Common myeloid progenitor, CD34-positive (primary cell): ENCODE measurements around the gene COL4A6.

ENCODE experiments used
- CTCF ChIA-PET: fragments of 350-600 bp; sonication (Branson Sonifier 250); formaldehyde crosslinking; loops from one replicate; lab custom pipeline; 2021; ENCODE audit warnings: antibody characterized with exemption; lab: Charles Lee
- POLR2A ChIA-PET: fragments of 350-600 bp; sonication (Branson Sonifier 250); formaldehyde crosslinking; loops from one replicate; lab custom pipeline; 2021; ENCODE audit warnings: antibody characterized with exemption; lab: Charles Lee
- DNase-seq, 3 donors: peaks; one replicate each; pipeline versions ENCODE4 v3.0.0 to v3.0.0-alpha.2; 2013
- H3K27ac ChIP-seq, 2 experiments: 1 replicate in 1 of 2; 2 replicates in 1 of 2; pipeline ENCODE4 v1.7.0; 2013; ENCODE audit warnings: inconsistent platforms in 2 of 2, low read length in 2 of 2, mild to moderate bottlenecking in 2 of 2, low read depth in 1 of 2, moderate library complexity in 1 of 2; ENCODE audit not compliant: severe bottlenecking in 2 of 2, insufficient read depth in 1 of 2, poor library complexity in 1 of 2
- H3K27me3 ChIP-seq, 5 experiments: replicated peaks in 2 of 5; 1 replicate in 3 of 5; 2 replicates in 2 of 5; pipeline versions ENCODE4 v1.6.1 to v1.7.0; 2013; ENCODE audit warnings: low read length in 4 of 5, mild to moderate bottlenecking in 2 of 5, moderate library complexity in 2 of 5, inconsistent platforms in 1 of 5; ENCODE audit not compliant: insufficient read depth in 5 of 5, control insufficient read depth in 4 of 5
- H3K36me3 ChIP-seq, 4 experiments: 1 replicate in 2 of 4; 2 replicates in 2 of 4; pipeline versions ENCODE4 v1.6.1 to v1.7.0; 2013; ENCODE audit warnings: low read length in 3 of 4, control low read depth in 1 of 4, mild to moderate bottlenecking in 1 of 4; ENCODE audit not compliant: control insufficient read depth in 4 of 4, insufficient read depth in 4 of 4
- H3K4me1 ChIP-seq, 4 experiments: 1 replicate in 3 of 4; 2 replicates in 1 of 4; pipeline versions ENCODE4 v1.6.1 to v1.7.1; 2013; ENCODE audit warnings: low read length in 3 of 4, mild to moderate bottlenecking in 3 of 4, control low read depth in 1 of 4, inconsistent platforms in 1 of 4, moderate library complexity in 1 of 4; ENCODE audit not compliant: control insufficient read depth in 4 of 4, insufficient read depth in 4 of 4; ENCODE audit errors: control extremely low read depth in 1 of 4
- H3K4me3 ChIP-seq, 7 experiments: 1 replicate in 4 of 7; 2 replicates in 3 of 7; pipeline versions ENCODE4 v1.5.1 to v1.7.0; 2013; ENCODE audit warnings: mild to moderate bottlenecking in 7 of 7, low read length in 6 of 7, moderate library complexity in 6 of 7, inconsistent platforms in 2 of 7, low read depth in 2 of 7, control low read depth in 1 of 7; ENCODE audit not compliant: insufficient read depth in 4 of 7, control insufficient read depth in 1 of 7; ENCODE audit errors: extremely low read depth in 1 of 7
- H3K9me3 ChIP-seq, 5 experiments: 1 replicate in 4 of 5; 2 replicates in 1 of 5; pipeline versions ENCODE4 v1.6.1 to v1.7.1; 2013; ENCODE audit warnings: low read length in 4 of 5, mild to moderate bottlenecking in 2 of 5, inconsistent platforms in 1 of 5, low read depth in 1 of 5, moderate library complexity in 1 of 5; ENCODE audit not compliant: control insufficient read depth in 4 of 5, insufficient read depth in 2 of 5; ENCODE audit errors: control extremely low read depth in 1 of 5
- WGBS: methylation state at CpG from one replicate; pipeline ENCODE4 v1.1.5; 2013; ENCODE audit not compliant: insufficient coverage; 5-methylcytosine and 5-hydroxymethylcytosine counted together

Gene COL4A6

DNA sequence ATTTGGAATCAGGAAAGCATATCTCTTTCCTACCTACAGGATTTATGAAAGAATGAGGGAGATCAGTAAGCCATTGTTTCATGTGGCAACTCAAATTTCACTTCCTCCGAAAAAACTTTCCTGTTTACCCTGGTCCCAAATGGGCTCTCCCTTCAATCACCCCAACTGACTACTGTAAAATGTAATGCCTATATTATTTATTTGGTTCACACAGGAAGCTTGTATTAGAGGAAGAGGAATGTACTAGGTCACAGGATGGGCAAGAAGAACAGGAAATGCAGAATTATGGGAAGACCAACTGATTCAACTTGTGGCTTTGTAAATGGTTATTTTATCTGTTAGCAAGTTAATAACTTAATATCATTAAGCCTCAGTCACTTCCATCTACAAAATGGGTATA, 23.1 kb downstream of the COL4A6 start:
- CTCF ChIA-PET = no interaction called here
- POLR2A ChIA-PET = no interaction called here
- WGBS = no CpG with 5 or more reads among the region's 1 CpG

DNA sequence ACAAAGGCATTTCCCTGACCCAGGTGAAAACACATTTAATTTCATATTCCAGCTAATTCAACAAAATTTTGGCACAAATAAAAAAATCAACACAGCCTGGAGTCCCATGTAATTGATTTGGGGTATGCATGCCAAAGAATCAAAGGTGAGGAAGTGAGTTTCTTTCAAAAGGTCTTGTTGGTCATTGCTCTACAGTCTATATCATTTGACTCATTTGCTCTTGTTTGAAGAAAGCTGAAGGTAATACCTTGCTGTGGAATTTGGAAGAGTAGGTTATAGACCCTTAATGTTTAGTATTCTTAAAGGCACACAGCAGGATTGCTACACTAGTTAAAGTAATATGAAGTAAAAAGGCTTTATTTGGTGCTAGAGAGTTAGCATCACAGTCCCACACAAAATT, 25.4 kb downstream of the COL4A6 start:
- Histone ChIP-seq H3K4me1 (no peaks in the 10 kb centered on the region), H3K36me3 (no peaks in the 10 kb centered on the region), H3K27ac (no peak overlapping the region), H3K9me3 (no peaks in the 10 kb centered on the region), H3K4me3 (no peak overlapping the region), H3K27me3 (peaks cover 0 to 3% (median 0%) of the 10 kb centered on the region in 5 experiments)
- ChIA-PET CTCF (no interaction called here), POLR2A (no interaction called here)
- DNase-seq = no peak

More for the DNA sequence above, 23.1 kb downstream of the COL4A6 start:
- Histone ChIP-seq H3K4me3 (no peak overlapping the region), H3K36me3 (no peaks in the 10 kb centered on the region), H3K27ac (no peak overlapping the region), H3K9me3 (no peaks in the 10 kb centered on the region), H3K27me3 (peaks cover 0 to 5% (median 0%) of the 10 kb centered on the region in 5 experiments), H3K4me1 (no peaks in the 10 kb centered on the region)
- DNase-seq = no peak

DNA sequence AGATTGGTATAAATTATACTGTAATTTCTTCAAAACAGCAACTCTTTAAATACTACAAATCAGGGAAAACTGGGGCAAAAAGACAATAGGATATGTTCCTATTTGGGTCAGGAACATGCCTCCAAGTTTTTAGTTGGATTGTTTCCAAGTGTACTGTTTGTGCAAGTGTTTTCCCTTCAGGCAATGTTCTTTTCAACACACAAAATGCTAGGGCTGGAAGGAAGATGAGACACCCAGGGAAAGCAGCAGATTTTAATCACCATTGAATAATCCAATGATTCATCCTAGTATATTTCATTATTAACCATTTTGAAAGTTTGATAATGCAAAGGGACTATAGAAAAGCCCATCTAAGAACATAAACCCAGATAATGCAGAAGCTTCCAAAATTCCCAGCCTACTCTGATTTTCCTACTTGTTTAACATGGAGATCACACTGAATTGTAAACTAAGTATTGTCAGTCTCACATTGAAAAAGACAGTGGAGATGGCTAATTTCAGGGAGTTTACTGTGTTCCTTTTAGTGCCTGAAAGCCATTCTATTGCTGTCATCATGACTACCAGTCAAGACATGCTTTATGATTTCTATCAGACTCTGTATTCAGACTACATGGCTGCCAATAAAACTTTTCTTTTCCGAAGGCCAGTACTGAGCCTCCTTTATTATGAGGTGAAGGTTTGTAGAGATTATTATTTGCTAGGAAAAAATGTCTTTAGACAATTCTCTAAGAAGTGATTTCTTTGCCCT, 38.6 kb downstream of the COL4A6 start:
- no peak overlapping the region for H3K4me3 ChIP-seq
- H3K27ac ChIP-seq = no peak overlapping the region
- no CpG with 5 or more reads among the region's 1 CpG for WGBS
- ChIA-PET CTCF (no interaction called here), POLR2A (no interaction called here)
- H3K36me3 ChIP-seq = no peaks in the 10 kb centered on the region
- H3K4me1 ChIP-seq = no peaks in the 10 kb centered on the region
- H3K27me3 ChIP-seq = peaks cover 0 to 7% (median 0%) of the 10 kb centered on the region in 5 experiments
- no peaks in the 10 kb centered on the region for H3K9me3 ChIP-seq
- no peak for DNase-seq

DNA sequence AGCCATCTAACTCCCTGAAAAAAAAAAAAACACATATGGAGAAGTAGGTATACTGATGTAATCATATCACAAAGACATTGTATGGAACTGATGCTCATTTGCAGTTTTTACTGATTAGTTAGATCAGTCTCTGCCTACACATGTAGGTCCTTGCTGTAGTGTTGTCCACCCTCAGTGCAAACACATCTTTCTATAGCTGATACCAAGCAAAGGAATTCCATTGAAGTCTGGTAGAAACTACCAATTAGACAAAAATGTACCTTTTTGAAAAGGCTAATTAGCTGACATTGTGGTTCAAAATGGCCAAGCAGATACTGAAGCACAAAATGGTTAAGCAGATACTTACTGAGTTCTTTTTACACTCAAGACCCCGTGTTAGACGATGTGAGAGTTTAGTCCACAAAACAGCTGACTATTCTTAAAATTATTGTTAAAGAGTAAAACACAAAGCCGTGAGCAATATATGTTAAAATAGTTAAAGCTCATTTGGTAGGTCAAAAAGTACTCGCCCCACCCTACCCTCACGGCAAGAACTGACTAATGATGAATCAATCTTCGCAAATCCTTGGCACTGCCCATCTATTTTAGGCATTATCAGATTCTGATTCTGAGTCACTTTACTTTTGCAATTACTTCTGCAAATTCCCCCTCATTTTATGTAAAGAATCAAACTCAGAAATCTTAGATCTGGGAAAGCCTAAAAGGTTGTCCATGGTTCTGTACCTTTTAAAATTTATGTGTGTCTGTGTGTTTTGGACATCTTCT, 40.4 kb downstream of the COL4A6 start:
- WGBS = 83% methylated on average over 5 of the region's 6 CpGs
- POLR2A ChIA-PET = no interaction called here

DNA sequence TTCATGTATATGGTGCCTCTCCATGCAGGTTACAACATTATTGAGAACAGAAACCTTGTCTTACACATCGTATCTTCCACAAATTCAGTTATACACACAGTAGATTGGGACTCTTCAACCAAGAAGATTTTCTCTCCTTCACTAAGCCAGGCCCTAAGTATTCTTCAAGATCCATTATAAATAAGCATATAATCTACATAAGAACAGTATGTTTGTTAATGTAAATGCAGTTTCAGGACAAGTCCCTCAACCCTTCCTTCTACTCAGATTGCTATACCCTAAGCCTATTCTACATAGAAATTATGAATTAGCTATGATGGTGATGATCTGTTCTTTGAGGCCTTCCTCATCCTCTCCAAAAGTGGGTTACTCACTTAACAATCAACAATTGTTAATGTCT, 41.2 kb downstream of the COL4A6 start:
- ChIA-PET POLR2A (no interaction called here), CTCF (no interaction called here)
- Histone ChIP-seq H3K27me3 (peaks cover 0 to 7% (median 0%) of the 10 kb centered on the region in 5 experiments), H3K4me1 (no peaks in the 10 kb centered on the region), H3K27ac (no peak overlapping the region), H3K4me3 (no peak overlapping the region), H3K36me3 (no peaks in the 10 kb centered on the region), H3K9me3 (no peaks in the 10 kb centered on the region)
- DNase-seq = no peak
- WGBS = no CpG with 5 or more reads among the region's 1 CpG

More for the DNA sequence above, 40.4 kb downstream of the COL4A6 start:
- Histone ChIP-seq H3K27ac (no peak overlapping the region), H3K9me3 (no peaks in the 10 kb centered on the region), H3K4me3 (no peak overlapping the region), H3K36me3 (no peaks in the 10 kb centered on the region), H3K27me3 (peaks cover 0 to 7% (median 0%) of the 10 kb centered on the region in 5 experiments), H3K4me1 (no peaks in the 10 kb centered on the region)
- CTCF ChIA-PET = no interaction called here
- DNase-seq = no peak

DNA sequence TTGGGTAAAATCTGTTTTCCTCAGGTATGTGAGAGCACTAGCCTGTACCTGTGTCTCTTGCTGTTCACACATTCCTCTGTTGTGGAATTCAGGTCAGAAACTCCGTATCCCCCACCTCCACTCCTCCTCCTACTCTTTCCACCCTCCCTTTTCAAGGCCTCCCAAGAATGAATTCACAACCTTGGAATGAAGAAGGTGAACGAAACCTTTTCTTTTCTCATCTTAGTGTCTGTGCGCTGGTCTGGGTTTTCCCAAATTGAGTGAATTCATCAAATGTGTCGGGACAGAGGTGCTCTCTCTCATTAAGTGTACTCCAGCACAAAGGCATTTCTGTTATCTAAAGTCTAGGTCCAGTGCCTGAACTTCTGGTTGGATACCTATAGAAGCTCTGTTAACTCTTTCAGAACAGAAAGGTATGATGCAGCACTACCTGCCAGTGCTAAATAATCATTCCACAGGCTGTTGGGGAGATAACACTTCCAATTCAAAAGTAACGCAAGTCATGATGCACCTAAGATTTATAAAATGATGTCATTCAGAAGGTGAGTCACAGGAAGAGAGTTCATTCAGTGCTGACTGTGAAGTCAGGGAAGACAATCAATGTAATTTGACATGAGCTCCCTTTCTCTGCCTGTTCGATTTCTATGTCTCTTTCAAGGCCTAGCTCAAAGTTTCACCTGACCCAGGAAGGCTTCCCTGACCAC, 41.9 kb downstream of the COL4A6 start:
- no peak overlapping the region for H3K27ac ChIP-seq
- ChIA-PET POLR2A (no interaction called here), CTCF (no interaction called here)
- no peaks in the 10 kb centered on the region for H3K36me3 ChIP-seq
- no peak for DNase-seq
- WGBS = 81% methylated on average over 4 of the region's 6 CpGs
- H3K4me1 ChIP-seq = no peaks in the 10 kb centered on the region
- no peaks in the 10 kb centered on the region for H3K9me3 ChIP-seq
- H3K27me3 ChIP-seq = peaks cover 0 to 7% (median 0%) of the 10 kb centered on the region in 5 experiments
- no peak overlapping the region for H3K4me3 ChIP-seq
